ENCODE data around the gene DIAPH1. TPM values are rescaled to one million over a fixed set of nuclear protein-coding genes. Genes with fewer than 3 reads are reported as not detected.
A peak's percentile ranks its signal among the peaks of the same experiment; 100 is the strongest.

The DIAPH1 gene
- total RNA-seq, 1 donor from 2014 or later: 16.7 TPM

DNA sequence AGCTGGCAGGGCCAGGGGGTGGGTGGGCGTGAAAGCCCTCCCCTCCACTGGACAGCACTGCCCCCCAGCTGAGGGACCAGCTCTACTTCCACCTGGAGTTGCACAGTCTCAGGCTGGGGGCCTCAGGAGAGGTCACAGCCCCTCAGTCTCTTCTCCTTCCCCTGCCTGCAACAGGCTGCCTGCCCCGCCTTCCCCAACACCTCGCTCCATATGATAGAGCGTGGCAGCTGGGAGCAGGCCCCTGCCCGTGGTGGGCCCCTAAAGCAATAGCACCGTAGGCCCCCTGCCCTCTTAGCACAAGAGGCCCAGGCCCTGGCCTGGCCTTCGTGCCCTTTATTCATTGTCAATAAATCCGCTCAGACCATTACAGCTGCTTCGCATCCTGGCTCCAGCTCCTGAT, 21.9 kb upstream of the DIAPH1 start:
- H3K36me3 ChIP-seq (ENCODE audit: control insufficient read depth in 3 of 3, insufficient read depth in 3 of 3, low read length in 3 of 3): peaks cover 0 to 8% (median 2%) of the 10 kb centered on the region in 3 donors
- H3K4me1 ChIP-seq (ENCODE audit: control insufficient read depth in 3 of 3, insufficient read depth in 3 of 3, low read length in 3 of 3): peaks cover 13 to 24% (median 18%) of the 10 kb centered on the region in 3 donors
- no peak overlapping the region for H3K4me3 ChIP-seq (ENCODE audit: low read length in 3 of 3)
- H3K9ac ChIP-seq (ENCODE audit: low read depth in 1 of 3, low read length in 3 of 3): no peak overlapping the region
- peaks cover 0 to 16% (median 12%) of the 10 kb centered on the region in 3 donors for H3K27me3 ChIP-seq (ENCODE audit: control insufficient read depth in 3 of 3, insufficient read depth in 3 of 3, low read length in 3 of 3)
- no peak overlapping the region for H3K27ac ChIP-seq (ENCODE audit: low read depth, low read length)
- no peaks in the 10 kb centered on the region for H3K9me3 ChIP-seq (ENCODE audit: control insufficient read depth in 3 of 3, low read length in 3 of 3)

DNA sequence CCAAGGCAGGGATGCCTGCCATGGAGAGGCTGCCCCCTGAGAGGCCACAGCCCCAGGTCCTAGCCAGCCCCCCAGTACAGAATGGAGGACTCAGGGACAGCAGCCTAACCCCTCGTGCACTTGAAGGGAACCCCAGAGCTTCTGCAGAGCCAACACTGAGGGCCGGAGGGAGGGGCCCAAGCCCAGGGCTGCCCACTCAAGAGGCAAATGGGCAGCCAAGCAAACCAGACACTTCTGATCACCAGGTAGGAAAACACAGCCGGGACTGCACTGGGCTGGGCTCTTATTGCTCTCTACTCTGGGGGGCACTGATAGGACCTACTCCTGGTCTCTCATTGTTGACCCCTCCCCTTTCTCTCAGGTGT, 21.2 kb upstream of the DIAPH1 start:
- H3K4me1 ChIP-seq (ENCODE audit: control insufficient read depth in 3 of 3, insufficient read depth in 3 of 3, low read length in 3 of 3): peaks cover 20 to 31% (median 24%) of the 10 kb centered on the region in 3 donors
- H3K4me3 ChIP-seq (ENCODE audit: low read length in 3 of 3): no peak overlapping the region
- no peak overlapping the region for H3K27ac ChIP-seq (ENCODE audit: low read depth, low read length)
- H3K9me3 ChIP-seq (ENCODE audit: control insufficient read depth in 3 of 3, low read length in 3 of 3): no peaks in the 10 kb centered on the region
- H3K27me3 ChIP-seq (ENCODE audit: control insufficient read depth in 3 of 3, insufficient read depth in 3 of 3, low read length in 3 of 3): peaks cover 0 to 16% (median 12%) of the 10 kb centered on the region in 3 donors
- H3K36me3 ChIP-seq (ENCODE audit: control insufficient read depth in 3 of 3, insufficient read depth in 3 of 3, low read length in 3 of 3): peaks cover 0 to 7% (median 2%) of the 10 kb centered on the region in 3 donors
- H3K9ac ChIP-seq (ENCODE audit: low read depth in 1 of 3, low read length in 3 of 3): no peak overlapping the region

DNA sequence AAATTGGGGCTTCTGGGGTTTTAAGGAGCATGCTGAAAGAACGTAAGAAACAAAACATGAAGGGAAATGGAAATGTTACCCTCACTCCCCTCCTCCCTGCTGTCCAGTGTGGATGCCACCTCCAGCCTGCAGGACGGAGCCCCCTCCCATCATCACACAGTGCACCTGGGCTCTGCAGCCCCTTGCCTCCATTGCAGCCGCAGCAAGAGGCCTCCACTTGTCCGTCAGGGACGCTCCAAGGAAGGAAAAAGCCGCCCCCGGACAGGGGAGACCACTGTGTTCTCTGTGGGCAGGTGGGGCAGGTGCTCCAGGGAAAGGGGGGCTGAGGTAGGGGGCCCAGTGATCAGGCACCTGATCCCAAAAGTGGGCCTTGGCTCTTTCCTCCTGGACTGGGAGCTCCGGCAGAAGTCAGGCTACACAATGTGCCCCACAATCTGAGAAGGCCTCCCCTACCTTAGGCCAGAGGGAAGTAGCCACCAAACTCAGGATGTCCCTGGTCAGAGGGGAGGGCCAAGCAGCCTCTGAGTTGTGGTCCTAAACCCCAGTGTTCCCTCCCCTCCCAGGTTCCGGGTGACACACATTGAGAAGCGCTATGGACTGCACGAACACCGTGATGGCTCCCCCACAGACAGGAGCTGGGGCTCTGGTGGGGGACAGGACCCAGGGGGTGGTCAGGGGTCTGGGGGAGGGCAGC, 20.7 kb upstream of the DIAPH1 start:
- Histone ChIP-seq H3K36me3 (ENCODE audit: control insufficient read depth in 3 of 3, insufficient read depth in 3 of 3, low read length in 3 of 3) (peaks cover 0 to 6% (median 6%) of the 10 kb centered on the region in 3 donors), H3K4me1 (ENCODE audit: control insufficient read depth in 3 of 3, insufficient read depth in 3 of 3, low read length in 3 of 3) (peaks cover 25 to 35% (median 25%) of the 10 kb centered on the region in 3 donors), H3K9me3 (ENCODE audit: control insufficient read depth in 3 of 3, low read length in 3 of 3) (no peaks in the 10 kb centered on the region)

DNA sequence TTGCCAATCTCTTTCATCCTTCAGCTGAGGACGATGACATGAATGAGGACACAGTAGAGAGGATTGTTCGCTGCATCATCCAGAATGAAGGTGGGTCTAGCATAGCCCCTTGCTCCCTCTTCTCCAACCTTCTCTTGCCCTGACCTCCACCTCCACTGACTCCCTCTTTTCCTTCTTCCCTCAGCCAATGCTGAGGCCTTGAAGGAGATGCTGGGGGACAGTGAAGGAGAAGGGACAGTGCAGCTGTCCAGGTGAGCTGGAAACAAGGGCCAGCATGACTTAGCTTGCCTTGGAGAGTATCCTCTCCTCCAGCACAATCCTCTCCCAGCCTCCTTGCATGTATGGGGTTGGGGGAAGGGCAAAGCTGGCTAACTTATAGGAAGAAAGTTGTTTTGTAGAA, 20.0 kb upstream of the DIAPH1 start:
- Histone ChIP-seq H3K27ac (ENCODE audit: low read depth, low read length) (no peak overlapping the region), H3K36me3 (ENCODE audit: control insufficient read depth in 3 of 3, insufficient read depth in 3 of 3, low read length in 3 of 3) (peaks cover 0 to 7% (median 6%) of the 10 kb centered on the region in 3 donors), H3K9ac (ENCODE audit: low read depth in 1 of 3, low read length in 3 of 3) (no peak overlapping the region), H3K27me3 (ENCODE audit: control insufficient read depth in 3 of 3, insufficient read depth in 3 of 3, low read length in 3 of 3) (peaks cover 0 to 16% (median 12%) of the 10 kb centered on the region in 3 donors), H3K4me1 (ENCODE audit: control insufficient read depth in 3 of 3, insufficient read depth in 3 of 3, low read length in 3 of 3) (peaks cover 25 to 35% (median 25%) of the 10 kb centered on the region in 3 donors), H3K9me3 (ENCODE audit: control insufficient read depth in 3 of 3, low read length in 3 of 3) (no peaks in the 10 kb centered on the region), H3K4me3 (ENCODE audit: low read length in 3 of 3) (no peak overlapping the region)

More for the DNA sequence above, 20.7 kb upstream of the DIAPH1 start:
- H3K27ac ChIP-seq (ENCODE audit: low read depth, low read length): no peak overlapping the region
- H3K9ac ChIP-seq (ENCODE audit: low read depth in 1 of 3, low read length in 3 of 3): no peak overlapping the region
- H3K4me3 ChIP-seq (ENCODE audit: low read length in 3 of 3): no peak overlapping the region
- peaks cover 0 to 16% (median 12%) of the 10 kb centered on the region in 3 donors for H3K27me3 ChIP-seq (ENCODE audit: control insufficient read depth in 3 of 3, insufficient read depth in 3 of 3, low read length in 3 of 3)

GRCh38 chr5:141637767-141638419, 19.1 kb upstream of the DIAPH1 start:
- Histone ChIP-seq H3K9me3 (ENCODE audit: control insufficient read depth in 3 of 3, low read length in 3 of 3) (no peaks in the 10 kb centered on the region), H3K4me3 (ENCODE audit: low read length in 3 of 3) (peak overlapping the region; percentile 91 to 98 (median 95)), H3K27ac (ENCODE audit: low read depth, low read length) (no peak overlapping the region), H3K36me3 (ENCODE audit: control insufficient read depth in 3 of 3, insufficient read depth in 3 of 3, low read length in 3 of 3) (peaks cover 0 to 7% (median 6%) of the 10 kb centered on the region in 3 donors), H3K4me1 (ENCODE audit: control insufficient read depth in 3 of 3, insufficient read depth in 3 of 3, low read length in 3 of 3) (peaks cover 25 to 35% (median 25%) of the 10 kb centered on the region in 3 donors), H3K9ac (ENCODE audit: low read depth in 1 of 3, low read length in 3 of 3) (peak overlapping the region in 1 of 3 donors; percentile 95), H3K27me3 (ENCODE audit: control insufficient read depth in 3 of 3, insufficient read depth in 3 of 3, low read length in 3 of 3) (peaks cover 0 to 16% (median 12%) of the 10 kb centered on the region in 3 donors)

- H3K27me3 ChIP-seq (ENCODE audit: control insufficient read depth in 3 of 3, insufficient read depth in 3 of 3, low read length in 3 of 3): peaks cover 0 to 16% (median 12%) of the 10 kb centered on the region in 3 donors
- H3K27ac ChIP-seq (ENCODE audit: low read depth, low read length): no peak overlapping the region
- H3K9ac ChIP-seq (ENCODE audit: low read depth in 1 of 3, low read length in 3 of 3): peak overlapping the region; percentile 20 to 95 (median 62)
- peak overlapping the region; percentile 91 to 98 (median 95) for H3K4me3 ChIP-seq (ENCODE audit: low read length in 3 of 3)
- H3K9me3 ChIP-seq (ENCODE audit: control insufficient read depth in 3 of 3, low read length in 3 of 3): no peaks in the 10 kb centered on the region
- H3K36me3 ChIP-seq (ENCODE audit: control insufficient read depth in 3 of 3, insufficient read depth in 3 of 3, low read length in 3 of 3): peaks cover 4 to 12% (median 9%) of the 10 kb centered on the region in 3 donors
- peaks cover 25 to 35% (median 25%) of the 10 kb centered on the region in 3 donors for H3K4me1 ChIP-seq (ENCODE audit: control insufficient read depth in 3 of 3, insufficient read depth in 3 of 3, low read length in 3 of 3)
These were observed 18.4 kb upstream of the DIAPH1 start for GRCh38 chr5:141637123-141637766.

- Histone ChIP-seq H3K4me1 (ENCODE audit: control insufficient read depth in 3 of 3, insufficient read depth in 3 of 3, low read length in 3 of 3) (peaks cover 25 to 35% (median 25%) of the 10 kb centered on the region in 3 donors), H3K36me3 (ENCODE audit: control insufficient read depth in 3 of 3, insufficient read depth in 3 of 3, low read length in 3 of 3) (peaks cover 4 to 12% (median 9%) of the 10 kb centered on the region in 3 donors), H3K9ac (ENCODE audit: low read depth in 1 of 3, low read length in 3 of 3) (peak within 1 kb of the TSS; percentile 92 to 95 (median 92)), H3K4me3 (ENCODE audit: low read length in 3 of 3) (peak within 1 kb of the TSS; percentile 91 to 98 (median 95)), H3K27me3 (ENCODE audit: control insufficient read depth in 3 of 3, insufficient read depth in 3 of 3, low read length in 3 of 3) (peaks cover 0 to 16% (median 12%) of the 10 kb centered on the region in 3 donors), H3K27ac (ENCODE audit: low read depth, low read length) (peak within 1 kb of the TSS; percentile 76), H3K9me3 (ENCODE audit: control insufficient read depth in 3 of 3, low read length in 3 of 3) (no peaks in the 10 kb centered on the region)
These were observed 17.8 kb upstream of the DIAPH1 start, which contains the start of the genes HDAC3 and RELL2 for GRCh38 chr5:141636413-141637122. TSS of gene HDAC3 (minus strand) at chr5:141636849. CDS start at chr5:141636790, 59 bp downstream. TSS of gene RELL2 (plus strand) at chr5:141636997. CDS start at chr5:141638226, 1,229 bp downstream.

DNA sequence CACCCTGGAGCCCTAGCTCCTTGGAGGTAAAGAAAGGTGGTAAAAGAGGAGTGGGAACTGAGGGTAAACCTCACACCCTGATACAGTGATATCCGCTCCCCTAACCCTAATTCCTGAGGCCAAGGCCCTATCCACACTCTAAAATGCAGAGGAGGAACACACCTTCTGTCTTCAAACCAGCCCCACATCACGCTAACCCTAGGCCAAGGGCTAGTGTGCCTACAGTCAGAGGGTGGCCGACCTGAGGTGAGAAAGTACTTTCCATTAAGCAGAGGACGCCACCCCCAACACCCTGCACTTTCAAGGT, 17.3 kb upstream of the DIAPH1 start:
- Histone ChIP-seq H3K9me3 (ENCODE audit: control insufficient read depth in 3 of 3, low read length in 3 of 3) (no peaks in the 10 kb centered on the region), H3K4me3 (ENCODE audit: low read length in 3 of 3) (peak overlapping the region; percentile 91 to 98 (median 95)), H3K36me3 (ENCODE audit: control insufficient read depth in 3 of 3, insufficient read depth in 3 of 3, low read length in 3 of 3) (peaks cover 4 to 15% (median 9%) of the 10 kb centered on the region in 3 donors), H3K9ac (ENCODE audit: low read depth in 1 of 3, low read length in 3 of 3) (peak overlapping the region; percentile 92 to 95 (median 92)), H3K27ac (ENCODE audit: low read depth, low read length) (peak overlapping the region; percentile 76), H3K4me1 (ENCODE audit: control insufficient read depth in 3 of 3, insufficient read depth in 3 of 3, low read length in 3 of 3) (peaks cover 25 to 35% (median 25%) of the 10 kb centered on the region in 3 donors), H3K27me3 (ENCODE audit: control insufficient read depth in 3 of 3, insufficient read depth in 3 of 3, low read length in 3 of 3) (peaks cover 0 to 16% (median 12%) of the 10 kb centered on the region in 3 donors)

DNA sequence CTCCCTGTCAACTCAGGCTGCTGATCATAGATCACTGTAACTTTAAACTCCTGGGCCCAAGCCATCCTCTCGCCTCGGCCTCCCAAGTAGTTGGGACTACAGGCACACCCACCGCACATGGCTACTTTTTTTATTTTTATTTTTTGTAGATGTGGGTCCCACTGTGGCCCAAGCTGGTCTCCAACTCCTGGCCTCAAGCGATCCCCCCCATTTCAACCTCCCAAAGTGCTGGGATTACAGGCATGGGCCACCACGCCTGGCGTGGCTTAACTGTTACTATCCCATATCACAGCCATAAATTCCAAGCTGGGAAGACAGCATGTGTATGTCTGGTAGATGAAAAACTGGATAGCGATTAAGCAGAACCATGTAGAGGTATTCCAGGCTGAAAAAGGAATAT, 16.8 kb upstream of the DIAPH1 start:
- Histone ChIP-seq H3K4me1 (ENCODE audit: control insufficient read depth in 3 of 3, insufficient read depth in 3 of 3, low read length in 3 of 3) (peaks cover 25 to 35% (median 25%) of the 10 kb centered on the region in 3 donors), H3K4me3 (ENCODE audit: low read length in 3 of 3) (peak overlapping the region; percentile 91 to 98 (median 95)), H3K9ac (ENCODE audit: low read depth in 1 of 3, low read length in 3 of 3) (peak overlapping the region; percentile 92 to 95 (median 92)), H3K27me3 (ENCODE audit: control insufficient read depth in 3 of 3, insufficient read depth in 3 of 3, low read length in 3 of 3) (peaks cover 0 to 16% (median 12%) of the 10 kb centered on the region in 3 donors), H3K27ac (ENCODE audit: low read depth, low read length) (peak overlapping the region; percentile 76), H3K9me3 (ENCODE audit: control insufficient read depth in 3 of 3, low read length in 3 of 3) (no peaks in the 10 kb centered on the region), H3K36me3 (ENCODE audit: control insufficient read depth in 3 of 3, insufficient read depth in 3 of 3, low read length in 3 of 3) (peaks cover 4 to 18% (median 9%) of the 10 kb centered on the region in 3 donors)
